OCI-LY7 (cell line): ENCODE data around the gene LHPP. TPM values are rescaled to one million over a fixed set of nuclear protein-coding genes. Genes with fewer than 3 reads are reported as not detected.

Experiments
- BruUV-seq: library from RNA; stranded (reverse); fragments of 400-500 nt; replicated peaks from 2 replicates; lab custom pipeline; 2021; lab: Mats Ljungman, UMichigan
- CTCF ChIA-PET: fragments of 300-600 bp; sonication (Branson Sonifier 250); formaldehyde crosslinking; loops from one replicate; lab custom pipeline; 2022; ENCODE audit warnings: antibody characterized with exemption; ENCODE audit not compliant: unreplicated experiment; lab: Charles Lee
- POLR2A ChIA-PET: fragments of 300-600 bp; sonication (Branson Sonifier 250); formaldehyde crosslinking; loops from one replicate; lab custom pipeline; 2022; ENCODE audit warnings: antibody characterized with exemption; lab: Charles Lee
- DNase-seq: peaks from one replicate; pipeline ENCODE4 v3.0.0-alpha.2; 2015; ENCODE audit warnings: low spot score
- H2AFZ ChIP-seq: fragments of 200-600 bp; sonication (generic), shearing (Covaris generic); 2 replicates; pipeline ENCODE4 v1.6.1; 2014; ENCODE audit warnings: mild to moderate bottlenecking, antibody characterized with exemption, low read length, moderate library complexity
- H3K27ac ChIP-seq: fragments of 200-600 bp; sonication (generic); 2 replicates; pipeline ENCODE4 v1.5.1; 2014; ENCODE audit warnings: mixed run types, low read depth, mild to moderate bottlenecking, moderate library complexity, low read length, inconsistent platforms; ENCODE audit not compliant: poor library complexity, severe bottlenecking
- H3K36me3 ChIP-seq: fragments of 200-600 bp; sonication (generic); 2 replicates; pipeline ENCODE4 v1.6.1; 2014; ENCODE audit warnings: mild to moderate bottlenecking, antibody characterized with exemption, low read length, moderate library complexity, mixed read lengths; ENCODE audit not compliant: insufficient read depth
- H3K4me1 ChIP-seq: fragments of 200-600 bp; sonication (generic); 2 replicates; pipeline ENCODE4 v1.5.1; 2014; ENCODE audit warnings: mild to moderate bottlenecking, low read length; ENCODE audit not compliant: insufficient read depth, poor library complexity, severe bottlenecking
- H3K4me2 ChIP-seq: fragments of 200-600 bp; sonication (generic); 2 replicates; pipeline ENCODE4 v1.6.1; 2014; ENCODE audit warnings: mild to moderate bottlenecking, low read length
- H3K4me3 ChIP-seq: fragments of 200-600 bp; sonication (generic); 2 replicates; pipeline ENCODE4 v1.5.1; 2014; ENCODE audit warnings: mild to moderate bottlenecking, low read depth, low read length; ENCODE audit not compliant: poor library complexity, severe bottlenecking
- H3K79me2 ChIP-seq: fragments of 200-600 bp; sonication (generic); 2 replicates; pipeline ENCODE4 v1.6.1; 2016; ENCODE audit warnings: low read depth, mild to moderate bottlenecking, low read length, moderate library complexity, mixed read lengths; ENCODE audit not compliant: insufficient read depth
- H3K9me2 ChIP-seq: fragments of 200-600 bp; sonication (generic); 2 replicates; pipeline ENCODE4 v1.6.1; 2016; ENCODE audit warnings: mild to moderate bottlenecking, low read length, mixed read lengths; ENCODE audit not compliant: insufficient read depth
- H3K9me3 ChIP-seq: fragments of 200-600 bp; sonication (generic); 2 replicates; pipeline ENCODE4 v1.6.1; 2014; ENCODE audit warnings: mild to moderate bottlenecking, mixed run types, low read length, mixed read lengths
- H4K20me1 ChIP-seq: fragments of 200-600 bp; sonication (generic); 2 replicates; pipeline ENCODE4 v1.6.1; 2014; ENCODE audit warnings: mild to moderate bottlenecking, antibody characterized with exemption, low read length, moderate library complexity, mixed read lengths; ENCODE audit not compliant: insufficient read depth
- EZH2phosphoT487 ChIP-seq: fragments of 200-600 bp; sonication (generic); IDR thresholded peaks from 2 replicates; pipeline ENCODE4 v1.6.1; 2018; ENCODE audit warnings: low read depth, borderline replicate concordance, mild to moderate bottlenecking, mixed run types, antibody characterized with exemption, low read length, moderate library complexity, mixed read lengths
- intact Hi-C: fragments of 100-400 bp; cut with micrococcal nuclease; formaldehyde crosslinking; loops from one replicate; pipeline ENCODE4 v1.10.0; 2022; ENCODE audit not compliant: unreplicated experiment
- total RNA-seq, 2 experiments: library from RNA; depleted of rRNA in 1 of 2; stranded (reverse); fragments of >200 nt in 1 of 2; shearing (Covaris generic) in 1 of 2; gene quantifications; 2 replicates each; pipeline ENCODE4 v1.2.3, GENCODE V29; 2014 to 2022
- TF ChIP-seq, protein P1 (sequence below): fragments of 200-600 bp; sonication (generic); conservative IDR thresholded peaks from 2 replicates; pipeline ENCODE4 v1.5.1; 2014; ENCODE audit warnings: mild to moderate bottlenecking, antibody characterized with exemption, low read length, moderate library complexity, mixed read lengths

LHPP gene
- total RNA-seq, 2 experiments from 2014 or later = 30.3 to 65.2 TPM

DNA sequence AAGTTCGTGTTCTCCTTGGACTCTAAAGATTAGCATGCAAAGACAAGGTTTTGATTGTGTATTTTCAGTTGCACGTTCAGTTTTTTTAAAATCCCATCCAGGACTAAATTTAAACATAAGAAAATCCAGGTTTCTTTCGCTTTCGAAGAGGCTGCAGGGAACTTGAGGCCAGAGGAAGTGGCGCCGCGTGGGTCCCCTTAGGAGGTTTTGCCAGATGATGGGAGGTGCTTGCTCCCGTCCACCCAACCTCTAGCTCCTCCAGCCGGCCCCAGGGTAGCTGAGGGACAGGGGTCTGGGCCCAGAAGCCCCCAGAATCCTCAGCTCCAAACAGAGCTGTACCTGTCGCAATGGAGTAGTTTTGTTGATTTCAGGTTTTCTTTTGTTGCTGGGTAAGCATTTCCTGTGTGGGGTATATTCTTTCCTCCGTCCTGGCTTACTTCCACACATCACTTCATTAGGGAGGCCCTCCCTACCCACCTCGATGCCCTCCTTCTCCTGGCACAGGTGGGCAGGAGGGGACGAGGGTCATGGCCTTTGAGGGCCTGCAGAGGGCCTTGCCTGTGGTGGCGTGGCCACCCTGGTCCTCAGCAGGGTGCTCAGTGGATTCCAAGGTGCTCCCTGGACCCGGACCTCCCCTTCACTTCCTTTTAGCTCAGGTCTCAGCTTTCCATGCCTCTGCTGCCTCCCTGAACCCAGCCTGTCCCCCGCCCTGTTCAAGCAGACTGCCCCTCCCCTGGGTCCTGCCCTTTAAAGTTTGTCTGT is 32.6 kb downstream of the LHPP start:
- ChIA-PET CTCF (no interaction called here), POLR2A (interaction anchor here (0.6 kb wide), 1 partner anchor 1338 kb away, joined by 4 read pairs; no protein-coding TSS in a partner anchor)
- no peaks in the 10 kb centered on the region for H3K36me3 ChIP-seq
- no peaks in the 10 kb centered on the region for H4K20me1 ChIP-seq
- H3K4me2 ChIP-seq = no peak overlapping the region
- BruUV-seq = no TSS peak
- H3K4me3 ChIP-seq = no peak overlapping the region
- no peaks in the 10 kb centered on the region for H3K9me2 ChIP-seq
- H3K4me1 ChIP-seq = peaks cover under 1% of the 10 kb centered on the region
- no peak overlapping the region for H2AFZ ChIP-seq
- no peaks in the 10 kb centered on the region for H3K79me2 ChIP-seq
- no peak for DNase-seq
- H3K27ac ChIP-seq = no peak overlapping the region
- H3K9me3 ChIP-seq = no peaks in the 10 kb centered on the region
- TF ChIP-seq, protein P1, sequence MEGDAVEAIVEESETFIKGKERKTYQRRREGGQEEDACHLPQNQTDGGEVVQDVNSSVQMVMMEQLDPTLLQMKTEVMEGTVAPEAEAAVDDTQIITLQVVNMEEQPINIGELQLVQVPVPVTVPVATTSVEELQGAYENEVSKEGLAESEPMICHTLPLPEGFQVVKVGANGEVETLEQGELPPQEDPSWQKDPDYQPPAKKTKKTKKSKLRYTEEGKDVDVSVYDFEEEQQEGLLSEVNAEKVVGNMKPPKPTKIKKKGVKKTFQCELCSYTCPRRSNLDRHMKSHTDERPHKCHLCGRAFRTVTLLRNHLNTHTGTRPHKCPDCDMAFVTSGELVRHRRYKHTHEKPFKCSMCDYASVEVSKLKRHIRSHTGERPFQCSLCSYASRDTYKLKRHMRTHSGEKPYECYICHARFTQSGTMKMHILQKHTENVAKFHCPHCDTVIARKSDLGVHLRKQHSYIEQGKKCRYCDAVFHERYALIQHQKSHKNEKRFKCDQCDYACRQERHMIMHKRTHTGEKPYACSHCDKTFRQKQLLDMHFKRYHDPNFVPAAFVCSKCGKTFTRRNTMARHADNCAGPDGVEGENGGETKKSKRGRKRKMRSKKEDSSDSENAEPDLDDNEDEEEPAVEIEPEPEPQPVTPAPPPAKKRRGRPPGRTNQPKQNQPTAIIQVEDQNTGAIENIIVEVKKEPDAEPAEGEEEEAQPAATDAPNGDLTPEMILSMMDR = no peak
- TF ChIP-seq EZH2phosphoT487 = no peak
- intact Hi-C loops = no loop called here

DNA sequence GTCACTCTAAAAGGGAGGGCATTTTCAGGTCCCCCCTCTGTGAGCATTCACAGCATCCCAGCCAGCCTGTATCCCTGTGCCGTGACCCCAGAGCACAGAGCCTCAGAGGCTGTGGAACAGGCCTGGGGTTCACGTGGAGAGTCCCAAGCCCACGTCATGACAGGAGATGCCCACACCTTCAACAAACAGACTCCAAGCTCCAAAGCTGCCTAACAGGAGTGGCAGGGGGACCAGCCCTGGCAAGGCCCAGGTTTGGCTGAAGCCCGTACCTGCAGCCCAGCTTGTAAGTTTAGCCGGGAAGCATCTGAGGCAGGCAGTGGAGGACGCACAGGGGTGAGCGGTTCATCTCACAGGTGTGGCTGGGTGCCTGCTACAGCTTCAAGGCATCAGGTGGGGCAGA is 33.5 kb downstream of the LHPP start:
- POLR2A ChIA-PET = interaction anchor here (0.6 kb wide), 1 partner anchor 17 kb away, joined by 3 read pairs; no protein-coding TSS in a partner anchor

More for the DNA sequence above, 33.5 kb downstream of the LHPP start:
- no peaks in the 10 kb centered on the region for H3K79me2 ChIP-seq
- intact Hi-C loops = no loop called here
- 0 out of 2 replicates have a peak, but pooled peaks cover 4% of the 10 kb centered on the region for H3K36me3 ChIP-seq
- H3K27ac ChIP-seq = no peak overlapping the region
- no peaks in the 10 kb centered on the region for H3K4me1 ChIP-seq
- CTCF ChIA-PET = no interaction called here
- no peak overlapping the region for H3K4me2 ChIP-seq
- no TSS peak for BruUV-seq
- no peak overlapping the region for H2AFZ ChIP-seq
- no peak overlapping the region for H3K4me3 ChIP-seq
- no peak for DNase-seq
- no peaks in the 10 kb centered on the region for H4K20me1 ChIP-seq
- H3K9me2 ChIP-seq = no peaks in the 10 kb centered on the region
- TF ChIP-seq, protein P1 = no peak
- TF ChIP-seq EZH2phosphoT487 = no peak
- no peaks in the 10 kb centered on the region for H3K9me3 ChIP-seq
